BLaER1 treated with 17β-estradiol and CSF1 and Interleukin-3, amounts not matched to agents 10 nM and 100 nM (cell line): ENCODE results near the gene SLC26A3.
A peak's percentile ranks its signal among the peaks of the same experiment; 100 is the strongest.

Source experiments
- H3K27ac ChIP-seq, 11 experiments: shearing (Covaris generic); formaldehyde crosslinking; 2 replicates each; pipeline ENCODE4 v1.8.1; 2022
- H3K27me3 ChIP-seq, 11 experiments: shearing (Covaris generic); formaldehyde crosslinking; 2 replicates each; pipeline ENCODE4 v1.8.1; 2022
- H3K36me3 ChIP-seq, 11 experiments: shearing (Covaris generic); formaldehyde crosslinking; 2 replicates each; pipeline ENCODE4 v1.8.1; 2022
- H3K4me1 ChIP-seq, 10 experiments: shearing (Covaris generic); formaldehyde crosslinking; 2 replicates each; pipeline ENCODE4 v1.8.1; 2022
- H3K4me2 ChIP-seq, 11 experiments: shearing (Covaris generic); formaldehyde crosslinking; 2 replicates each; pipeline ENCODE4 v1.8.1; 2022
- H3K4me3 ChIP-seq, 10 experiments: shearing (Covaris generic); formaldehyde crosslinking; 2 replicates each; pipeline ENCODE4 v1.8.1; 2022
- H3K9ac ChIP-seq, 11 experiments: shearing (Covaris generic); formaldehyde crosslinking; 2 replicates each; pipeline ENCODE4 v1.8.1; 2022
- H3K9me3 ChIP-seq, 11 experiments: shearing (Covaris generic); formaldehyde crosslinking; replicated peaks in 1 of 11; 2 replicates each; pipeline ENCODE4 v1.8.1; 2022
- H4K20me1 ChIP-seq, 11 experiments: shearing (Covaris generic); formaldehyde crosslinking; 2 replicates each; pipeline ENCODE4 v1.8.1; 2022
- Cebpa-rat ChIP-seq, 11 experiments: shearing (Covaris generic); IDR thresholded peaks; 2 replicates each; pipeline ENCODE4 v1.8.1; 2022

Gene SLC26A3

DNA sequence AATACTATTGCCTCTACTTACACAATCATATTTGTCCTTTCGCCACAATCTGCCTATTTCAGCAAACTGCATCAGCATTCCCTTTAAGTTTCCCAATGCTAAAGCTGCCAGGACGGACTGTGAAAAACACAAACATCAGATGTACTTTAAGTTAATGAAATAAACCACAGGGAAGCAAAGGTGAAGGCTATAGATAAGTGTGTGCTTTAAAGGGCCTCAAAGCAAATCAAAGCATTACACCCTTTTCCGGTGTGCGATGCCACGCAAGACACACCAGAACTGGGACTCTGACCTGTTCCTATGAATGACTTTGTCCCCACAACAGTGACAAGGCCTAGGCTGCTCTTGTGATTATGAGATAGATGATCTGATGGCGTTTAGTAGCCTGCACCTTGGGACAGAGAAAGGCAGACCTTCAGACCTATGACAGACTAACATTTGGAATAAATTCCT lies 23.4 kb downstream of the SLC26A3 start:
- no peak for TF ChIP-seq Cebpa-rat (IDR thresholded peaks at IDR 0.05)
- no peak overlapping the region for H3K4me3 ChIP-seq
- no peaks in the 10 kb centered on the region for H3K36me3 ChIP-seq
- no peak overlapping the region for H3K4me2 ChIP-seq
- no peaks in the 10 kb centered on the region for H3K4me1 ChIP-seq
- H3K27me3 ChIP-seq, result no peaks in the 10 kb centered on the region
- no peak overlapping the region for H3K27ac ChIP-seq
- H4K20me1 ChIP-seq, result no peaks in the 10 kb centered on the region
- no peak overlapping the region for H3K9ac ChIP-seq
- H3K9me3 ChIP-seq, result peaks cover 0 to 7% (median 0%) of the 10 kb centered on the region in 11 experiments; a peak in 3 of 22 replicates

DNA sequence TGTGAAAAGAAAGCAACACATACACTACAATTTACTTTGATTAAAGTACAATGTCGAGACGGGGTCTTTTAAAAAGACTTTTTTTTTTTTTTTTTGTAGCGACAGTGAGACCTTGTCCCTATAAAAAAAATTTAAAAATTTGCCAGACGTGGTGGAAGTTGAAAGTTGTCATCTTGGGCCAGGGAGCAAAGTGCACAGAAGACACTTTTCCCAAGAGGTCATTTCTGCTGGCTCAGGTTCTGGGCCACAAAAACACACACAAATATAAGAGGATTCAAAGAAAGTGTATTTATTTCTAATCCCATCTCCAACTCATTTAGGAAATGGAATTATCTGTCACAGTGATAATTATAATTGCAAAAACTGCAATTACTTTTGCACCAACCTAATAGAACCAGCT lies 24.7 kb downstream of the SLC26A3 start:
- Histone ChIP-seq H3K27ac (no peak overlapping the region), H3K27me3 (no peaks in the 10 kb centered on the region), H3K9me3 (peaks cover 0 to 7% (median 0%) of the 10 kb centered on the region in 11 experiments; a peak in 3 of 22 replicates), H3K9ac (no peak overlapping the region), H3K4me2 (no peak overlapping the region), H4K20me1 (no peaks in the 10 kb centered on the region), H3K4me3 (no peak overlapping the region), H3K4me1 (no peaks in the 10 kb centered on the region), H3K36me3 (no peaks in the 10 kb centered on the region)
- TF ChIP-seq Cebpa-rat (IDR thresholded peaks at IDR 0.05), result no peak

DNA sequence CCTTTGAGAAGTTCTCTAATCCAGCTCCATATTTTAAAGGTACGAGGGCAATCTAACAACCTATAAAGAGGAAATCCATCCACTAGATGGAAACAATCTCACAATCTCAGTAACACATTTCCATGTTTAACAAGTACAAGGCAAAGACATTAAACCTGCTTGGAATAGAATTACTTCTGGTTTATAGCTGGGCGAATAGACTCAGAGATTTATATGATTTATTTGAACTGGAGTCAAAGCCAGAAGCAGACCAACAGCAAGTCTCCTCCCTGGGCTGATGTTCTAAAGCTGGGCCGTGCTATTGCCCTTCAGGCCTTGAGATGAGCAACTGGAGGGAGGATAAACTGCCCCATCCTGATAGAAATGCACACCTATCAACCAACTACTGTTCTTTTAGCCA lies 25.3 kb downstream of the SLC26A3 start:
- no peaks in the 10 kb centered on the region for H3K4me1 ChIP-seq
- H3K9me3 ChIP-seq, result peaks cover 0 to 7% (median 0%) of the 10 kb centered on the region in 11 experiments; a peak in 3 of 22 replicates
- no peaks in the 10 kb centered on the region for H3K27me3 ChIP-seq
- no peak overlapping the region for H3K4me2 ChIP-seq
- H3K27ac ChIP-seq, result no peak overlapping the region
- H3K4me3 ChIP-seq, result no peak overlapping the region
- H3K9ac ChIP-seq, result no peak overlapping the region
- TF ChIP-seq Cebpa-rat (IDR thresholded peaks at IDR 0.05), result no peak
- H3K36me3 ChIP-seq, result no peaks in the 10 kb centered on the region
- H4K20me1 ChIP-seq, result no peaks in the 10 kb centered on the region

DNA sequence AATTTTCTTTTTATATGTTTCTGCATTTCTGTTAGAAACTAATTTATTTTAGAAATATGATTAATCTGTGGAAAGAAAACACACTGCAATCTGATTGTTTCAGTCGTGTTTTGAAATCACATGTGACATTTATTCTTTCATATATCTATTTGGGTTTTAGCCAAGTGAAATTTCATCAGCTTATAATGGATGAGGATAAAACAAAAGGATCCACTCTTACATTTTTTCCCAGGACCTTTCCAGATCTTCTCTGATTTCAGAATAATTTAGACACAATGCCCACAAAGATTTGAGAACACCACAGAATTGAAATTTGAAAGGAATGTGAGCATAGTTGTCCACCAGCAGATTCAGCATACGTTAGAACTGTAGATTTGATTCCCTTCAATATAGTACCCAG lies 30.0 kb downstream of the SLC26A3 start:
- Histone ChIP-seq H3K4me1 (no peaks in the 10 kb centered on the region), H3K27ac (no peak overlapping the region), H3K9ac (no peak overlapping the region), H3K9me3 (peaks cover 0 to 7% (median 0%) of the 10 kb centered on the region in 11 experiments; a peak in 3 of 22 replicates), H4K20me1 (no peaks in the 10 kb centered on the region), H3K27me3 (no peaks in the 10 kb centered on the region), H3K36me3 (no peaks in the 10 kb centered on the region), H3K4me2 (no peak overlapping the region), H3K4me3 (no peak overlapping the region)
- no peak for TF ChIP-seq Cebpa-rat (IDR thresholded peaks at IDR 0.05)

DNA sequence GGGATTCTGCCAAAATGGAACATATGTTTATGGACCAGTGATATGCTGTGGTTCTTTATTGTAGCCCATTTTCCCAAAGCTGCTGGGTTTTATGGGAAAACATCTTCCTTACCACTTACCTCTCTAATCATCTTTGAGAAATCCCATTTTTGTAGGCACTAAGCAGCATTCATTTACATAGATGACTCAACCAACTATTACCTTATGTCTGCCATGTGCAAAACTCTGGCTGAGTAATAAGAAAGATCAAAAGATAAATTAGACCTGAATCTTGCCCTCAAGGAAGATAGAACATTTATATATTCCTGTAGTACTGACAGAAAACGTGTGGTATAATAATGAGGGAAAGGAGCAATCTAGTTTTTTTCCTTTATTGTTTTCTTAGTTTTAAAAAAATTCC lies 34.8 kb downstream of the SLC26A3 start:
- no peak overlapping the region for H3K9ac ChIP-seq
- H3K27me3 ChIP-seq, result no peaks in the 10 kb centered on the region
- H3K27ac ChIP-seq, result no peak overlapping the region
- H3K4me3 ChIP-seq, result no peak overlapping the region
- H4K20me1 ChIP-seq, result no peaks in the 10 kb centered on the region
- no peaks in the 10 kb centered on the region for H3K9me3 ChIP-seq
- H3K4me2 ChIP-seq, result no peak overlapping the region
- no peaks in the 10 kb centered on the region for H3K36me3 ChIP-seq
- TF ChIP-seq Cebpa-rat (IDR thresholded peaks at IDR 0.05), result no peak
- peaks cover 0 to 8% (median 0%) of the 10 kb centered on the region in 10 experiments; a peak in 1 of 20 replicates for H3K4me1 ChIP-seq

DNA sequence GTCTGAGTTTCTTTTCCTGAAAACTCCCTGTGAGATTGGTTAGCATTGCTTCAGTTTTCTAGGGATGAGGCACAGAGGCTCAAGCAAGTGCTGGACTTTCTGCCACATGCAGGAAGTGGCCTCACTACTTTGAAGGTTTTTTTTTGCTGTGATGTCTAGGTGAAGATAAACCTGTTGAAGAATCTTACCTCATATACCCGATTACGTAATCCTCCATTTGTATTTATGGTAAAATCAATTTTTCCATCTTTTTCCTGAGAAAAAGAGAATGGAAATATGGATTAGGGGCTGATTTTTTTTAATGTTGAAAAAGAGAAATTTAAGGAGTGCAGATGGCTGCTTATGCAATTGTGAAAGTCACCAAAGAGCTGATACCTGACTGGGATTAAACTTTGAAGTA lies 35.6 kb downstream of the SLC26A3 start:
- Histone ChIP-seq H3K9me3 (no peaks in the 10 kb centered on the region), H3K4me1 (peaks cover 0 to 8% (median 0%) of the 10 kb centered on the region in 10 experiments; a peak in 1 of 20 replicates), H4K20me1 (no peaks in the 10 kb centered on the region), H3K4me2 (no peak overlapping the region), H3K27ac (no peak overlapping the region), H3K36me3 (no peaks in the 10 kb centered on the region), H3K4me3 (no peak overlapping the region), H3K27me3 (no peaks in the 10 kb centered on the region), H3K9ac (no peak overlapping the region)
- peak in 4 of 11 experiments; percentile 9 to 71 (median 58); a peak in 6 of 22 replicates for TF ChIP-seq Cebpa-rat (IDR thresholded peaks at IDR 0.05)

DNA sequence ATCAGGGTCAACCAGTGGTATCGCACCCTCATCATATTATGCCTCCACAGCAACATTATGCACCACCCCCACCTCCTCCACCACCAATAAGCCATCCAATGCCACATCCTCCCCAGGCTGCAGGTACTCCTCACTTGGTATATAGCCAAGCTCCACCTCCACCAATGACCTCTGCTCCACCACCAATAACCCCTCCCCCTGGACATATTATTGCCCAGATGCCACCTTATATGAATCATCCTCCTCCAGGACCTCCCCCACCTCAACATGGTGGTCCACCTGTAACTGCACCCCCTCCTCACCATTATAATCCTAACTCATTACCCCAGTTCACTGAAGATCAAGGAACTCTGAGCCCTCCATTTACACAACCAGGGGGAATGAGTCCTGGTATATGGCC lies 44.4 kb downstream of the SLC26A3 start:
- H3K4me3 ChIP-seq, result no peak overlapping the region
- H3K9ac ChIP-seq, result no peak overlapping the region
- H3K36me3 ChIP-seq, result peaks cover 62 to 82% (median 72%) of the 10 kb centered on the region in 11 experiments
- H3K4me1 ChIP-seq, result no peaks in the 10 kb centered on the region
- H3K27ac ChIP-seq, result no peak overlapping the region
- H3K9me3 ChIP-seq, result no peaks in the 10 kb centered on the region
- H3K27me3 ChIP-seq, result no peaks in the 10 kb centered on the region
- peaks cover 0 to 37% (median 15%) of the 10 kb centered on the region in 11 experiments; a peak in 12 of 22 replicates for H4K20me1 ChIP-seq
- no peak overlapping the region for H3K4me2 ChIP-seq
- TF ChIP-seq Cebpa-rat (IDR thresholded peaks at IDR 0.05), result no peak

DNA sequence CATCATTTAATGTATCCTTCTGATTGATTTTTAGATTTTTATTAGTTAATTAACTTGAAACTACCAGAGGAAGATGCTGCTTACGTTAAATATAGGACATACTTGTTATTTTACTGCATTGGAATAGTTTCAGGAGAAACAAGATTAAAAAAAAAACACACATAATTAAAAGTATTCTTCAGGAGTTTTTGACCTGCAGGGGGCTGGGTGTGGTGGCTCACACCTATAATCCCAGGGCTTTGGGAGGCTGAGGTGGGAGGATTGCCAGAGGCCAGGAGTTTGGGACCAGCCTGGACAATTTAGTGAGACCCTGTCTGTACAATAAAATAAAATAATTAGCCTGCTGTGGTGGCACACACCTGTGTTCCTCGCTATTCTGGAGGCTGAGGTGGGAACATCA lies 48.4 kb downstream of the SLC26A3 start:
- TF ChIP-seq Cebpa-rat (IDR thresholded peaks at IDR 0.05), result no peak
- Histone ChIP-seq H3K27me3 (no peaks in the 10 kb centered on the region), H3K4me1 (no peaks in the 10 kb centered on the region), H3K9me3 (no peaks in the 10 kb centered on the region), H3K36me3 (peaks cover 88 to 100% (median 96%) of the 10 kb centered on the region in 11 experiments), H3K27ac (no peak overlapping the region), H3K4me2 (no peak overlapping the region), H3K4me3 (no peak overlapping the region), H4K20me1 (peaks cover 23 to 73% (median 46%) of the 10 kb centered on the region in 11 experiments; a peak in 21 of 22 replicates), H3K9ac (no peak overlapping the region)

DNA sequence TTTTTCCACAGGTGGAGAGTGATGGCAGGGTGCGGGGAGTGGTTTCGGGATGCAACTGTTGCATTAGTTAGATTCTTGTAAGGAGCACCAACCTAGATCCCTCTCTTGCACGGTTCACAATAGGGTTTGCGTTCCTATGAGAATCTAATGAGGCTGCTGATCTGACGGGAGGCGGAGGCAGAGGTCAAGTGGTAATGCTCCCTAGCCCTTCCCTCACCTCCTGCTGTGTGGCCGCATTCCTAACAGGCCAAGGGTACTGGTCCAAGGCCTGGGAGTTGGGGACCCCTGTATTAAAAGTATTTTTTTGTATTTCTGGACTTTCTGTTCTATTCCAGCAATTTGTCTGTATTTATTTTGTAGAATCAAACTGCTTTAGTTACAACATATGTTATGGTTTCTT lies 51.9 kb downstream of the SLC26A3 start:
- H3K9ac ChIP-seq, result no peak overlapping the region
- H3K9me3 ChIP-seq, result no peaks in the 10 kb centered on the region
- H3K36me3 ChIP-seq, result peaks cover 63 to 98% (median 75%) of the 10 kb centered on the region in 11 experiments
- H3K27ac ChIP-seq, result no peak overlapping the region
- H4K20me1 ChIP-seq, result peaks cover 46 to 89% (median 71%) of the 10 kb centered on the region in 11 experiments
- H3K4me3 ChIP-seq, result no peak overlapping the region
- H3K4me1 ChIP-seq, result peaks cover under 1 to 23% (median 15%) of the 10 kb centered on the region in 10 experiments; a peak in 17 of 20 replicates
- H3K27me3 ChIP-seq, result no peaks in the 10 kb centered on the region
- H3K4me2 ChIP-seq, result no peak overlapping the region
- no peak for TF ChIP-seq Cebpa-rat (IDR thresholded peaks at IDR 0.05)

DNA sequence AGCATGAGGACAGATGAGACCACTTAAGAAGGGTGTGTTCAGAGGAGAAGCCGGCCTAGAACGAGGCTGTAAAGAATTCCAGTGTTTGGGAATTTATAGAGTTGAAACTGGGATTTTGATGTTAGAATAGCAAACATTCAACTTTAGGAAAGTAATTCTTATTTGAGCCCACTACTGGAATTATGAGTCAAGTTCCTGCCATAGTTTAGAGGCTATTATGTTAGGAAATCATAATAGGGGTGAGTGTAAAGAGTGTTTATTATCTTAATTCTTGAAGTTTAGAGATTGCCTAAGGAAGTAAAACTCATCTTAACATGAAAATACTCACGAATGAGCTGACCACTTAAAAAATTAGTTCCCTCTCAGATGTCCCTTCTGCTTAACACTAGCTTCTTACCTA lies 57.0 kb downstream of the SLC26A3 start:
- H3K9me3 ChIP-seq, result no peaks in the 10 kb centered on the region
- peak overlapping the region in 9 of 10 experiments; percentile 78 to 95 (median 90); a peak in 7 of 20 replicates for H3K4me3 ChIP-seq
- no peaks in the 10 kb centered on the region for H3K27me3 ChIP-seq
- peak overlapping the region; percentile 76 to 96 (median 90) for H3K4me2 ChIP-seq
- TF ChIP-seq Cebpa-rat (IDR thresholded peaks at IDR 0.05), result no peak
- peaks cover 22 to 45% (median 40%) of the 10 kb centered on the region in 10 experiments for H3K4me1 ChIP-seq
- peak overlapping the region in 6 of 11 experiments; percentile 89 to 98 (median 96); a peak in 8 of 22 replicates for H3K9ac ChIP-seq
- H4K20me1 ChIP-seq, result peaks cover 47 to 68% (median 63%) of the 10 kb centered on the region in 11 experiments
- H3K27ac ChIP-seq, result peak overlapping the region in 2 of 11 experiments; percentile 9 to 25; a peak in 2 of 22 replicates
- H3K36me3 ChIP-seq, result peaks cover 23 to 47% (median 27%) of the 10 kb centered on the region in 11 experiments
